Retina (tissue), 1 donor: ENCODE results near the gene PTPRD.
A peak's percentile ranks its signal among the peaks of the same experiment; 100 is the strongest.

ENCODE experiments used
- DNase-seq: peaks from one replicate; pipeline ENCODE4 v3.0.0-alpha.2; 2016

PTPRD gene

GRCh38 chr9:8600914-8601680 is 2011.7 kb downstream of the PTPRD start:
- DNase-seq = no peak

- no peak for DNase-seq
These were observed 2012.9 kb downstream of the PTPRD start for GRCh38 chr9:8599937-8600336.

GRCh38 chr9:8589476-8589875 is 2023.3 kb downstream of the PTPRD start:
- no peak for DNase-seq

GRCh38 chr9:8585036-8585435 is 2027.8 kb downstream of the PTPRD start:
- DNase-seq = no peak

GRCh38 chr9:8579661-8580060 is 2033.1 kb downstream of the PTPRD start:
- DNase-seq = no peak

- DNase-seq = no peak
These were observed 2036.1 kb downstream of the PTPRD start for GRCh38 chr9:8576741-8577140.

GRCh38 chr9:8574846-8575245 is 2038.0 kb downstream of the PTPRD start:
- no peak for DNase-seq

GRCh38 chr9:8572209-8572608 is 2040.6 kb downstream of the PTPRD start:
- DNase-seq = no peak

- DNase-seq = no peak
These were observed 2041.2 kb downstream of the PTPRD start for GRCh38 chr9:8571643-8572042.

- DNase-seq = no peak
These were observed 2042.0 kb downstream of the PTPRD start for GRCh38 chr9:8570776-8571175.

- no peak for DNase-seq
These were observed 2043.0 kb downstream of the PTPRD start for GRCh38 chr9:8569823-8570222.

- DNase-seq = no peak
These were observed 2044.7 kb downstream of the PTPRD start for GRCh38 chr9:8567963-8568579.

- no peak for DNase-seq
These were observed 2047.8 kb downstream of the PTPRD start for GRCh38 chr9:8564960-8565359.

GRCh38 chr9:8560560-8561525 is 2052.0 kb downstream of the PTPRD start:
- no peak for DNase-seq

GRCh38 chr9:8558176-8558575 is 2054.6 kb downstream of the PTPRD start:
- no peak for DNase-seq

GRCh38 chr9:8555762-8556500 is 2056.9 kb downstream of the PTPRD start:
- peak; percentile 39 for DNase-seq

GRCh38 chr9:8553444-8553843 is 2059.4 kb downstream of the PTPRD start:
- no peak for DNase-seq

- no peak for DNase-seq
These were observed 2060.1 kb downstream of the PTPRD start for GRCh38 chr9:8552732-8553131.

GRCh38 chr9:8549214-8549613 is 2063.6 kb downstream of the PTPRD start:
- no peak for DNase-seq

- DNase-seq = no peak
These were observed 2069.6 kb downstream of the PTPRD start for GRCh38 chr9:8543219-8543618.

- DNase-seq = no peak
These were observed 2070.3 kb downstream of the PTPRD start for GRCh38 chr9:8542537-8542936.

GRCh38 chr9:8539681-8540197 is 2073.1 kb downstream of the PTPRD start:
- no peak for DNase-seq

- DNase-seq = no peak
These were observed 2076.0 kb downstream of the PTPRD start for GRCh38 chr9:8536845-8537244.
